Stimulated activated CD4-positive, alpha-beta T cell treated with anti-CD3 and anti-CD28 coated beads, Interleukin-4, amount 100 ng/mL, for 4 hours (primary cell): Measurements from ENCODE around the gene FAM171A1.
"Not testable (repeated sequence)": the region's sequence is repeated elsewhere in the genome, so short reads cannot be mapped to it uniquely, and the experiment has no call there.

ENCODE experiments used
- DNase-seq, 2 experiments: peaks; one replicate each; pipeline ENCODE4 v3.0.0-alpha.2; 2020

The FAM171A1 gene

DNA sequence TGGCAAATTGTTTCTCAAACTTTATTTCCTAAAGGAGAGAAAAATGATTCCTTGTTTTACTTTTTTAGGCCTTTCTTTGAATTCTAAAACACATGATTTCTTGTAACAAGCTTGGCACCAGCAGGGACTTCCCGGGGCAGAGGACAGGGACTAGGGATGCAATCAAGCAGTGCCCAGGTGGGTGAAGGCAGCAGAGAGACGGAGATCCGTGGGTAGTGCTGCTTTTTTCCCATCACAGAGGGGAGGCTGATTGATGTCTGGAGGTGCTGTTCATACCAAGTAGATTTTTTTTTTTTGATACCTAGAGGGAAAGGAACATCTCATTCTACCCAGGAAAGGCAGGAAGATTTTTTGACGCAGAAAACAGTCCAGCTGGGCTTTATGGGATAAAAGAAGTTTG is 91.9 kb downstream of the FAM171A1 start:
- DNase-seq: no peak

DNA sequence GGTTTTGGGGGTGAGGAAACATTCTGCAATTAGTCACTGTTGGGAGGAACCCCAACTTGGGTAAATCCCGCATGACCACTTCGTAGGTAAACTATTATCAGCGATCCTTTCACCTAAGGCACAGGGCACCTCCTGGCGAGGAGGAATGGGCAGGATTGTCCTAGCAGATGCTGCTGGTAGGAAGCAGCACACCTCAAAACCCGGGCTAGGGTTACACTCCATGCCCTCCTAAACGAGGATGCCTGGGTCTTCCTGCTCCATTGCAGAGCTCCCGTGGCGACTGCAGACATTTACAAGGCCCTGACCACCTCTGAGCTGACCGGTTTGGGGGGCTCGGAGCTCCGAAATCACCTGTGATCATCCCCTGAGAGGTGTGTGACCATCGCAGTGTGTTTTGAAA is 92.3 kb downstream of the FAM171A1 start:
- no peak for DNase-seq

DNA sequence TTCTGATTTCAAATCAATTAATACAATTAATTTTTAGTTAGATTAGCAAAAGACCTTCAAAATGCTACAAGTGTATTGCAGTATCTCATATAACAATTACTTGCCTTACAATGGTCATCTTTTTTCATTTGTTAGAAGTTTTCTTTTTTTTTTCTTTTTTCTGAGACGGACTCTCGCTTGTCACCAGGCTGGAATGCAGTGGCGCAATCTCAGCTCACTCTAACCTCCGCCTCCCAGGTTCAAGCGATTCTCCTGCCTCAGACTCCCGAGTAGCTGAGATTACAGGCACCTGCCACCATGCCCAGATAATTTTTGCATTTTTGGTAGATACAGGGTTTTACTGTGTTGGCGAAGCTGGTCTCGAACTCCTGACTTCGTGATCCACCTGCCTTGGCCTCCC is 95.0 kb downstream of the FAM171A1 start:
- not testable (repeated sequence) for DNase-seq

DNA sequence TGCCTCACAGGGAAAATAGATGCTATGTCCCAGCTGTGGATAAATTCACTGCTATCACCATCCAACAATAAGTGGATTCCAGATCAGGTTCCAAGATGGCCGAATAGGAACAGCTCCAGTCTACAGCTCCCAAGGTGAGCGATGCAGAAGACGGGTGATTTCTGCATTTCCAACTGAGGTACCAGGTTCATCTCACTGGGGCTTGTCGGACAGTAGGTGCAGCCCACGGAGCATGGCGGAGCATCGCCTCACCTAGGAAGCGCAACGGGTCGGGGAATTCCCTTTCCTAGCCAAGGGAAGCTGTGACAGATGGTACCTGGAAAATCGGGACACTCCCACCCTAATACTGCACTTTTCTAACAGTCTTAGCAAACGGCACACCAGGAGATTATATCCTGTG is 101.3 kb downstream of the FAM171A1 start:
- not testable (repeated sequence) for DNase-seq

DNA sequence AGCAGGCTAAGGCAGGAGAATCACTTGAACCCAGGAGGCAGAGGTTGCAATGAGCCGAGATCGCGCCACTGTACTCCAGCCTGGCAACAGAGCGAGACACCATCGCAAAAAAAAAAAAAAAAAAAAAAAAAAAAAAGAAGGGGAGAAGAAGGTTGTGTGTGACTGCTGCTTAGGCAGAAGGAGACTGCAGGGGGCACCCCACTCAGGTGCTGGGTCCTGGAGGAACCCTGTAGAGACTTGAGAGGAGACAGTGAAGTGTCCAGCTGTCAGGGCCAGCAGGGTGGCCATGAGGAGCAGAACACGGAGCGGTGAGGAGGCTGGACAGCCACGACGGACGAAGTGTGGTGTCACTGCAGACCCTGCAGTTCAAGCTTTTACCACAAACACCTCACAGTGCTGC is 103.6 kb downstream of the FAM171A1 start:
- DNase-seq: no peak

DNA sequence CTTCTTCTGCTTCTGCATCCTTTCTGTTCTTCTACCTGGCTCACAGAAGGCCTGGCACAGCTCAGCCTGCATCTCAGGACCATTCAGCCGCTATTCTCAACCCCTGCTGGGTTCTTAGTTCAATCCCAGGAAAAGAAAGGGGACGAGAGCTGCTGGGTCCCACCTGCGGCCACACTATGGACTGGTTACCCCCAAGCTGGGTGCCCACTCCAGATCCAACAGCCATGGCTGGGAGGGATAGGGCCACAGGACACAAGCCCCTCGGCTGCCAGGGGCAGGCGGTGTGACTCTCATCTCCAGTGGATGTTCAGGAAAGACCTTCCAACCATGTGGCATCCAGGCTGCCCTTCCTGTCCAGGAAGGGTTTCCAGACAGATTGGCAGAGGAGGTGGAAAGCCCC is 105.0 kb downstream of the FAM171A1 start:
- no peak for DNase-seq

DNA sequence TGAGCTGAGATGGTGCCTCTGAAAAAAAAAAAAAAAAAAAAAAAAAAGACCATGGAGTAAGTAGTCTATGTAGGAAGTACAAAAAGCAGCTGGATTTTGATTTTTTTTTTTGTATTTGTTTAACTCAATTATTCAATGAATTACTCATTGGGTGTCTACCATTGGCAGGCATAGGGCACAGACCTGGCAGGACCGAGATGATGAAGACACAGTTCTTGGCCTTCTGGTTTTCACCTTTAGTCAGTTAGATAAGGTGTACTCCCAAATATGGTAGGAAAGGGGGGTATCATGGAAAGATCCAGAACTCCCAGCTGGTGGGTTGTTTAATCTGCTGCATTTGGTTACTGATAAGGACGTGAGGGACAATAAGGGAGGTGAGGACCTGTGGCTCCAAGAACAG is 105.5 kb downstream of the FAM171A1 start:
- DNase-seq: no peak

DNA sequence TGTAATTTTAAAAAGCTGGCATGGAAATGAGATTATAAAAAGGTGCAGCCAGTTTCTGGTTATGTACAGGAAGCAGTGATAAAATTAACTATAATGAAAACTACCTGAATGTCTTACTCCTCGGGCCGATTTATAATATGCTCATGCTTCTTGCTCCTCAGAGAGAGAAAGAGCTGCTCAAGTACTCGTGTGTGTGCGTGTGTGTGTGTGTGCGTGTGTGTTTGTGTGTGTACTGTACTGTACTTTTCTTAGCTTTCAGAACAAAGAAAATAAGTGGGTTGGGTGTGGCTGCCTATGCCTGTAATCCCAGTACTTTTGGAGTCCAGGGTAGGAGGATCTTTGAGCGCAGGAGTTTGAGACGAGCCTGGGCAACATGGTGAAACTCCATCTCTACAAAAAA is 106.0 kb downstream of the FAM171A1 start:
- no peak for DNase-seq

DNA sequence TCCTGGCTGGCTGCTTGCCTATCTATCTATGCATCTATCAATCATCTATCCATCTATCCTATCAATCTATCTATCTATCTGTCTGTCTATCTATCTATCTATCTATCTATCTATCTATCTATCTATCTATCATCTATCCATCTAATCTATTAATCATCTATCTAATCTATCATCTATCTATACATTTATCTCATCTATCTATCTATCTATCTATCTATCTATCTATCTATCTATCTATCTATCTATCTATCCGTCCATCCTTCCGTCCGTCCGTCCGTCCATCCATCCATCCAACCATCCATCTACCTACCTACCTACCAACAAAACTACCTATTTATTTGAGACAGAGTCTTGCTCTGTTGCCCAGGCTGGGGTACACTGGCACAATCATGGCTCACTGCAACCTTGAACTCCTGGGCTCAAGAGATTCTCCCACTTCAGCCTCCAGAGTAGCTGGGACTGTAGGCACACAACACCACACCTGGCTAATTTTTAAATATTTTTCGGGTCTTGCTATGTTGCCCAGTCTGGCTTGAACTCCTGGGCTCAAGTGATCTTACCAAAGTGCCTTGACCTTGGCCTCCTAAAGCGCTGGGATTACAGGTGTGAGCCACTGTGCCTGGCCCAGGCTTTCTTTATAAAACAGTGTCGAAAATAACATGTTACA is 107.3 kb downstream of the FAM171A1 start:
- DNase-seq: no peak

DNA sequence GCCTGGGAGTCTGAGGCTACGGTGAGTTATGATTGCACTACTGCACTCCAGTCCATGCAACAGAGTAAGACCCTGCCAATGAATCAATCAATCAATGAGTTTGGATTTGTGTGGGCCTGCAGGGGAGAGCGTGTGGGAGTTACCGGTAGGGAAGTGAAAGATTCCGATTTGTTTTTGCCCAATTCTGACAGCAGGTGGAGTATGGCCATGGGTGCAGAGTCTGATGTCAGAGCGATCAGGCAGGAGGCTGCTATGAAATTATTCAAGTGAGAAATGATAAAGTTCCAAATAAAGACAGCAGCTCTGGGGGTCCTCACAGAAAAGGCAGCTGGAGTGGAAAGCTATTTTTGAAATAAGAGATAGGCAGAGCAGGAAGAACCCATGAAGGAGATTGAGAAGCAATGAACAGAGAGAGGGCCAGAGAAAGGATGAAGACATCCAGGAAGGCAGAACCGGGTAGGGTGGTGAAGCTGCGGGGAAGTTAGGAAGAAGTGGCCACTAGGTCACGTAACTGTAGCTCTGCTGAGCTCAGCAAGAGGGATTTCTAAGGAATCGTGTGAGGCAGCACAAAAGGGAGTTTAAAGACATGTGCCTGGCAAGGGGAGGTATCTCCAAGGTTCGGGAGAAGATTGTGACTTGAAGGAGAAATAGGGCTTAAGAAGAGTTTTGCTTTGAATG is 108.9 kb downstream of the FAM171A1 start:
- no peak for DNase-seq

DNA sequence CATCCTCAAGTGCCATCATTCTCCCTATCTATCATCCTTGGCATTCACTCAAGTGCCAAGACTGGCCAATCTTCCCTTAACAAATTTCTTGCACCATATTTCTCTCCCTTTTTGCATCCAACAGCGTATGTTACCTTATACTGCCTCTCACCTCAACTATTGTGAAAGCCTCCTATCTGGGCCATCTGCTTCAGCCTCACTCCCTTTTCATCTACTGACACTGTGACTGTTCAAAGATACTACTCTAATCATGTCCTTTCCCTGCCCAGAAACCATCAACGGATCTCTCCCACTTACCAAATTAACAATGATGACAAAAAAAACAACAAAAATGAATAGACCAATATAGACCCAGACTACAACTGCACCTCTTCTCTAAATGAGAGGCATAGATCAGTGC is 112.0 kb downstream of the FAM171A1 start:
- no peak for DNase-seq

DNA sequence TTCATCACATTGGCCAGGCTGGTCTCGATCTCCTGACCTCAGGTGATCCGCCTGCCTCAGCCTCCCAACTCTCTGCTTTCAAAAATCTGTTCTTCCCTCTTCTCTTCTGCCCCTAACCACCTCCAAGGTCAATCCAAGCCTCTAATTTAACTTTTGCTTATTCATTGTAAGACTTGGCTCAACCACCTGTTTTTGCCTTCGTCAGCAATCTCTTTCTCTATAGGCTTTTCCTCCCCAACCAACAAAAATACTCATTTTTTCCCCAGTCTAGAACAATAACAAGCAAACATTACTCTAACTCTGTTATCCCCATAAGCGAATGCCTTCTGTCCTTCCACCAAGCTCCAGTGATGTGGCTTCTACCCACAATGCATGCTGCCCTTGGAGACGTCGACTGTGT is 112.8 kb downstream of the FAM171A1 start:
- no peak for DNase-seq

DNA sequence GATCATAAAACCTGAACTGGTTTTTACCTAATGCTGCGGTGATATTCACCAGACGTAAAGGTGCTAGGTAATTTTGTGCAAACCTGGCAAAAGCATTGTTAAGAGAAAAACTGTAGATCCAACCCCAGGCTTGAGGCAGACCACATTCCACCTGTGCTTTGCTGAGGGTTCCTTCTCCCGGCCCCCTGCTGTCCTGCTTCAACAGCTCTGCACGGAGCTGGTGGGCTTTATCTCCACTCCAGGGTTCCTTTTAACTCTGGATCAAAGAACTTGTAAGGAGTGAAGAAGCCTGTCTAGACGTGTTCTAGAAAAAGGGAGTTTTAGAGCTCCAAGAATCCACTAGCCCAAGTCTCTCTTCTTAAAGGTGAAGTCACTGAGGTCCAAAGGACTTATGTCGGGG is 115.1 kb downstream of the FAM171A1 start:
- no peak for DNase-seq

DNA sequence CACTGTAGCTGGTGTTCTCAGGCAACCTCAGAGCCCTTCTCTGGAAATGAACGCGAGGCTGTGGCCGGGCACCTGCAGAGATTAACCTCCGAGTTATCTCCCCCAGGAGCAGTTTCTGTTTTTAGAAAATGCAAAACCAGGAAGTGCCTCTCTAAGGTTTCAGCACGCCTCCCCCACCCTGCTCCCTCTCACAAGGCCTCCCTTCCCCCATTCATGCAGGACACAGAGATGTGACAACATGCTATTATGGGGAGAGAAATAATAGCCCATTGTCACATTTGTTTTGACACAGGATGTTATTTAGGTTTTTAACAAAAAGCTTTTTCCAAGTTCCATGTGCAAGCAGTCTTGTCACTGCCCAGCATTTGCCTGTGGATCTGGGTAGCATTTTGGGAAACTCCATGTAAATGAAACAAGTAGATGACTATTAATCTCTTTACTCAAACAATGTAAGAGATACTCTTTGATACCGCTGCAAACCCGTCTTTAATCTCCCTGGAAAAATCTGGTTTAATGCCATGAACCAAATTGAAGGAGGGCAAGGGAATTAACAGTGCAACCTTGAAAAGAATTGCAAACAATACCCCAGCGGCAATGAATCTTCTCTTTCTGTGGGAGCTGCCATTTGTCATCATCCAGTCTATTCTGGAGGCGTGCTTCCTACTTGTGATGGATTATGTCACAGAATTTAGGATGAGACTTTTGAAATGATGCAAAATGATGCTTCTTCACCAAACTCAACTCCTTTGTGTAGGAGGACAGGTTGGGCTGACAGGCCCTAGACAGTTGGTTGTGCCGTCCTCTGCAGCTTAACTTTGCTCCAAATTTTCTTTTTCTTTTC is 116.1 kb downstream of the FAM171A1 start:
- peak; percentile 5 to 8 for DNase-seq

DNA sequence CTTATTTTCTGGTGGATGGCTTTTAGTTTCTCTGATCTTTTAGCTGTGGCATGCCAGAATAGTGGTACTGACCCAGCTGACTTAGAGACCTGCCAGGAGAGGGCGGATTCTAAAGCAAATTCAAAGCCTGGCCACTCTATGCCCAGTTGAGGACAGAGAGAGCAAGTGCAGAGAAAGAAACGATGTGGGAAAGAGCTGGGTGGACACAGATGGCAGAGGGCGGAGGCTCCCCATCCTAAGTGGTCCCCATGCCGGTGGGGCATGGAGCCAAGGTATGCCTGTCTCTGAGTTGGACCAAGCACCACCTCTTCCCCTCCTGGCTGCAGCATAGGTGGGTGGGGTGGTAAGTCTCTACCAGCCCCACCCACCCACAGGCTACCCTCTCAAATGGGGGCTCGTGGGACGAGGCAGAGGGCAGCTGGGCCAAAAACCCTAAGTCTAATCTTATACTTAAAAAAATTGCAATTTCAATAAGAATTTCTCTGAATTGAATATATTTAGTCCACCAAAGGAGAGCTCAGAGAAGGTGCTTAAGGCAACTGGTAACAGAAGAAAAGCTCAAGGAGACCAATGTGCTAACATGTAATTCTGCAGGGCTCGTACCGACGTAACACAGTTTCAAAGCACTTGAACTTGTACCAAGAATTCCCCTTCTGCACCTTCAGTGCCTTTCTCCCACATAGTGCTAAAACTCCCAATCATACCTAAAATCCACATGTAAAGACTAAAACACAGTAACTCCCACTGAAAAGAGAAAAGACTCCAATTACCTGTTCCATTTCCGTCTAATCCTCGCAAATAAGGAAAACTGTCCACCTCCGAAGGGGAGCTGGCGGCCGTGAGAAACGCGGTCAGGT is 116.9 kb downstream of the FAM171A1 start:
- no peak for DNase-seq

DNA sequence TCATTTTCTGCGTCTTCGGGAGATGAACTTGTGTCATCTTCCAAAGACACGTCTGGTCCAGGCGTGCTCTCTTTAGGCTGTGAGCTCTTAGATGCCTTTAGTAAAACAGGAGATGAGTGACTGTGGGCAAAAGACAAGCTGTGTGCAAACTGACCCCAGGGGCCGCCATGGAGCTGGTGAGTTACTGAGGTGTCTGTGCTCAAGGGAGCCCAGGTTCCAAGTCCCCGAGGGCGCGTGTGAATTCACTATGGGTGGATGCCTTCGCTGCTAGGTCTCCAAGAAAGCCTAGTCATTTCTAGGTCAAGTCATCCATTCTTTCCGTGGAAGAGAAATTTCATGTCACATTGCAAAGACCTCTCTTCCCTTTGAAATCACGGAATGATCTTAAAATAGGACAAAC is 118.7 kb downstream of the FAM171A1 start:
- no peak for DNase-seq

DNA sequence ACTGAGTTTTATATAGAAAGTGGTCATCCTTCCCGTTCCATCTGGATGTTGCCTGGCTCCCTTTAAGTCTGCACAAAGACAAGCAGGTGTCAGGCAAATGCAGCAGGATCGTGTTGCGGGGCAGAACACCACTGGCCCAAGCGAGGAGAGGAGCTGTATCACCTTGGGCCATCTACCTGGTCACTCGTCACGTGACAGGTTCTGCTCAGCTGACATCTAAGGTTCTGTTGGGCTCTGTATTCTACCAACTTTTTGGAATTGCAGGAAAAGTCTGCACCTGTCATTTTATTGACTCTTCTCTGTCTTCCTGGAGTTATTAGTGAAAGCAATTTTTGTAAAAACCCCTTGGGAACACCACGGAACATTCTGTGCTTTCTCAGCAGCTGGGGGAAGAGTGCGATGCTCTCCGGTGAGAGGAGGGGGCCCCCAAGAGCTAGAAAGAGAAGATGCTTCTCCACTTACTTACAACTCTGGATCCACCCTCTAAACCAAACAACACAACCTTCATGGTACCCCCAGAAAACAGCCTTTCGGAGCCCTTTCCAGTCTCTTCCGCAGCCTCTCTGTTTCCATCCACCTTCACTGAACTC is 119.2 kb downstream of the FAM171A1 start:
- no peak for DNase-seq

DNA sequence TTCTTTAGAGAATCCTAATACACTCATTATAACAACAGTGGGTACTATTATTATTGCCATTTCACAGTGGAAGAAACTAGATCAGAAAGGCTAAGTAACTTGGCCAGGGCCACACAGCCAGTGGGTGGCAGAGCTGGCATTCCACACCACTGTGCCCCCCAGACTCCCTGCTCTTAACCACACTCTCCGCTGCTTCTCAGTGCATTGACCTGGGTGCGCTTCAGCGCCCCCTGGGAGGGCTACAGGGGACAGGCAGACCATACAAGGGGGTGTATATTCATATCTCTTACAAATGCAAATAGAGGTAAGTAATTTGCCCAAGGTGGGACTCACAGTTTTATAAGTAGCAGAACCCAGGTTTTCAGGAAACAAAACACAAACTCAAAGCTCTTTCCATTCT is 125.6 kb downstream of the FAM171A1 start:
- no peak for DNase-seq

DNA sequence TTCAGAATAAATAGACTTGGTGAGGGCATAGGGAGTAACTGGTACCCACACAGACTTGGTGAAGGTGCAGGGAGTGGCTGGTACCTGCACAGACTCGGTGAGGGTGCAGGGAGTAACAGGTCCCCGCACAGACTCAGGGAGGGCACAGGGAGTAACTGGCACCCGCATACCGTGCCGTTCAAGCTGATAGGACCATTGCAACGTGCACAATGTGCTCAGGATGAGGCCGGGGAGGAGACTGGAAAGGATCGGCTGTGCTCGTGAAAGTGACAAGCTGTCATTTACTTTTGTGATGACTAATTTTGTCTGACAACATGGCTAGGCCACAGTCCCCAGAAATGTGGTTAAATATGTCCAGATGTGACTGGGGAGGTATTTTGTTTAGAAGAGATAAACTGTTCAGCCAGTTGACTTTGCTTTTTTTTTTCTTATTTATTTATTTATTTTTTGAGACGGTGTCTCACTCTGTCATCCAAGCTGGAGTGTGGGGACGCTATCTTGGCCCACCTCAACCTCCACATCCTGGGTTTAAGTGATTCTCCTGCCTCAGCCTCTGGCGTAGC is 126.4 kb downstream of the FAM171A1 start:
- DNase-seq: no peak

DNA sequence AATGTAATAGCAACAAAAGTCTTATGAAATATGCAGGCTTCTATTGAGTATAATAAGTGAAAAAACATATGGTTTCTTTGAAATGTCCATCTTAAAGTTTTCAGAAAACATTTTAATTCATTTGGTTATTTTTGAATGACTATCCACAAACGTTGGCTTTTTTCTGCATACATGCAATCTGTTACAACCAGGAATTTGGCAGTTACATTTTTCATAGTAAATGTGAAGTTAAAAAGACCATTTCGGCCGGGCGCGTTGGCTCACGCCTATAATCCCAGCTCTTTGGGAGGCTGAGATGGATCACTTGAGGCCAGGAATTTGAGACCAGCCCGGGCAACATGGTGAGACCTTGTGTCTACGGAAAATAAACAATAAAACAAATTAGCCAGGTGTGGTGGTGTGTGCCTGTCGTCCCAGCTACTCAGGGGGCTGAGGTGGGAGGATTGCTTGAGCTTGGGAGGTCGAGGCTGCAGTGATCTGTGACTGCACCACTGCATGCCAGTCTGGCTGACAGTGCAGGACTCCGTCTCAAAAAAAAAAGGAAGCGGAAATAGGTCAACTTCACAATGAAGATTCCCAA is 128.7 kb downstream of the FAM171A1 start:
- no peak for DNase-seq

DNA sequence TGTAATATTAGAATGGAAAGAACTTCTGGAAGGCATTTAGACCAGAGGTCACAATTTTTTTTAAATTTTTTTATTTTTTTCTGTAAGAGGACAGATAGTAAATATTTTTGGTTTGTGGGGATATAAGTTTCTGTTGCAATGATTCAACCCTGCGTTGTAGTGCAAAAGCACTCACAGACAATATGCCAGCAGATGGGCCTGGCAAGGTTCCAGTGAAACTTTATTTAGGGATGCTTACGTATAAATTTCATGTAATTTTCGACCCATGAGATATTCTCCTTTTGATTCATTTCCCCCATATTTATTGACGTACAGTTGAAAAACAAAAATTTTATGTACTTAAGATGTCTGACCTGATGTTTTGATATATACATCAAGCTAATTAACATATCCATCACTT is 129.8 kb downstream of the FAM171A1 start:
- no peak for DNase-seq
